ENCODE data around the gene VWA8.

Gene VWA8

DNA sequence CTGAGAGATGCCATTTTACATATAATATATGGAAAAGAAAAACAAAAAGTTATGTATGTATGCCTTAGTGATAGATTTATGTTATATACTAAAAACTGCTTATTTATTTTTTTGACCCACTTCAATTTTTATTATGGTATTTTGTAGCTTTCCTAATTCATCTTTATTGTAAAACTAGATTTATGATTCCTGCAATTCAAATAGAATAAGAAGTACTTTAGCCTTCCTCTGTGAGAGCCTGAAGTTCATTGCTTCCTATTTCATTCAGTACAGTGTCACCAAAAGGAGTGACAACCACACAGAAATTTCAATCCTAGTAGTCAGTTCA lies 345.4 kb downstream of the VWA8 start:
- Histone ChIP-seq H3K4me1 (ENCODE audit: low read depth, poor library complexity, severe bottlenecking) (no peaks in the 10 kb centered on the region), H3K9ac (no peak overlapping the region), H3K36me3 (ENCODE audit: insufficient read depth) (no peaks in the 10 kb centered on the region), H3K27me3 (ENCODE audit: insufficient read depth, low read depth) (no peaks in the 10 kb centered on the region), H2AFZ (ENCODE audit: low read depth) (no peak overlapping the region), H3K27ac (no peak overlapping the region), H3K4me2 (no peak overlapping the region), H3K4me3 (IDR thresholded peaks at IDR 0.05; ENCODE audit: insufficient read depth, low read depth, low read length) (no peak overlapping the region), H3K79me2 (ENCODE audit: insufficient read depth, low read depth) (no peaks in the 10 kb centered on the region), H4K20me1 (ENCODE audit: insufficient read depth) (no peaks in the 10 kb centered on the region)
- TF ChIP-seq, protein P1, sequence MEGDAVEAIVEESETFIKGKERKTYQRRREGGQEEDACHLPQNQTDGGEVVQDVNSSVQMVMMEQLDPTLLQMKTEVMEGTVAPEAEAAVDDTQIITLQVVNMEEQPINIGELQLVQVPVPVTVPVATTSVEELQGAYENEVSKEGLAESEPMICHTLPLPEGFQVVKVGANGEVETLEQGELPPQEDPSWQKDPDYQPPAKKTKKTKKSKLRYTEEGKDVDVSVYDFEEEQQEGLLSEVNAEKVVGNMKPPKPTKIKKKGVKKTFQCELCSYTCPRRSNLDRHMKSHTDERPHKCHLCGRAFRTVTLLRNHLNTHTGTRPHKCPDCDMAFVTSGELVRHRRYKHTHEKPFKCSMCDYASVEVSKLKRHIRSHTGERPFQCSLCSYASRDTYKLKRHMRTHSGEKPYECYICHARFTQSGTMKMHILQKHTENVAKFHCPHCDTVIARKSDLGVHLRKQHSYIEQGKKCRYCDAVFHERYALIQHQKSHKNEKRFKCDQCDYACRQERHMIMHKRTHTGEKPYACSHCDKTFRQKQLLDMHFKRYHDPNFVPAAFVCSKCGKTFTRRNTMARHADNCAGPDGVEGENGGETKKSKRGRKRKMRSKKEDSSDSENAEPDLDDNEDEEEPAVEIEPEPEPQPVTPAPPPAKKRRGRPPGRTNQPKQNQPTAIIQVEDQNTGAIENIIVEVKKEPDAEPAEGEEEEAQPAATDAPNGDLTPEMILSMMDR (conservative IDR thresholded peaks at IDR 0.05; ENCODE audit: low read depth, low read length): no peak

DNA sequence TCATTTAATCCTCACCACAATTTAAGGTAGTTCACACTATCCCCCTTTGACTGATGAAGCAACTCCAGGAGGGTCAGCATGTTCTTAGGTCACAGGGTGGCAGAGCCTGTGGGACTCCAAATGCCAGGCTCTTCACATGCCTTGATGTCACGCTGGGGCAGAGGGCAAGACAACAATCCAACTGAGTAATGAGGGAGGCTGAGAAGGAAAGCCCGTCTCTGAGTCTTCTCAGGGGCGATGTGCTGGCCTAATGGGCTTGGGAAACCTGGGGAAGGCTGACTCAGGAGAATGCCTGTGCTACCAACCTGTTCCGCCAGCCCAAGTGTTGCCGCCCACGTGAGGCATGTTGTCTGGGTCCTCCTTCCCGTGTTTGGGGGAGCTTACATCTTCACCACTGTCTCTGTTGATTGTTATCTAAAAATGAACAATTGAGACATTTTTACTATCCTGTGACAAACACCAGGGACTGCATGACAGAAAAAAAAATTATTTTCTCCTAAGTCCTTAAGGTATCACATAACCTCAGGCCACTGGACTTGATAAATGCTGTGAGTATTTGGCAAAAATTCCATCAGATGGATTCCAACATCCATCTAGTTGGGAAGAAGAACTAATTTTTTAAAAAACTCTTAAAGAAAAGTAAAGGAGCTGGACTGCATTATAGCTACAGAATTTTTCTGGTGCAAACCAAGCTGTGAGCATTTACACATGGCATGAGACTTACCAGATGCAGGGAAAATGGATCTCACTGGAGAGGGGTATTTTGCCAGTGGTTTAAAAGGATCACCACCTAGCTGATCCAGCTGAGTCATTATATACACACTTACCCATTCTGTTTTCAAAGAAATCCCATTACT lies 346.0 kb downstream of the VWA8 start:
- no peaks in the 10 kb centered on the region for H3K4me1 ChIP-seq (ENCODE audit: low read depth, poor library complexity, severe bottlenecking)

DNA sequence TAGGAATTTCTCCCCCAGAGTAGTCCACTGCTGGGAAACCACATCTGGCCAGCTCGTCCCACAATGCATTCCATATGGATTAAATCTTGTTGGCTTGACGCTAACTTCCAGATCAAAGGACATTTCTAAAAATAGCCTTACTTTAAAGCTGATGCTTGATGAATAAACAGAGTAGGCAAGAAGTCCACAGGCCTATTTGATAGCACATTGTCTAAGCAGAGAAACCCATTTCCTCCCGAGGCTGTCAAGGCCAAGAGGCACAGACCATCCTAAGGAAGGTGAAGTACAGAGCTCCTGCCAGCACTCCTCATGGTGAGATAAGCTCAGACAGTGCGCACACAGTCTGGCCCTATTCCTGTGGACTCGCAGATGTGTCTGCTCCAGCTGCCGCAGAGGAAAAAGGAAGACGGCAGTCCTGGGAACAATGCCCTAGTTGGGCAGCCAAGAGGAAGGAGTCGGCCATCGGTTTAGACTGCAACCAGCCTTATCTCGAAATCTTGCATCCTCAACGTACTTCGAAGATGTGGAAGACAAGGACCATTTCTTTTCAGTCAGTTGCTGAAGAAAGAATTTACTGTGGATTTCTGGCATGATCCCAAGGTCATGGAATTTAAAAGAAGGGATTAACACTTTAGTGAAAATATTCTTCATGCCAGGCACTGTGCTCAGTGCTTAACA lies 346.8 kb downstream of the VWA8 start:
- Histone ChIP-seq H3K36me3 (ENCODE audit: insufficient read depth) (no peaks in the 10 kb centered on the region), H3K4me1 (ENCODE audit: low read depth, poor library complexity, severe bottlenecking) (no peaks in the 10 kb centered on the region), H4K20me1 (ENCODE audit: insufficient read depth) (no peaks in the 10 kb centered on the region), H3K4me3 (IDR thresholded peaks at IDR 0.05; ENCODE audit: insufficient read depth, low read depth, low read length) (no peak overlapping the region), H3K4me2 (no peak overlapping the region), H3K27me3 (ENCODE audit: insufficient read depth, low read depth) (no peaks in the 10 kb centered on the region), H3K27ac (no peak overlapping the region), H3K9ac (no peak overlapping the region), H3K79me2 (ENCODE audit: insufficient read depth, low read depth) (no peaks in the 10 kb centered on the region), H2AFZ (ENCODE audit: low read depth) (no peak overlapping the region)
- TF ChIP-seq, protein P1 (conservative IDR thresholded peaks at IDR 0.05; ENCODE audit: low read depth, low read length): no peak

More for the DNA sequence above, 346.0 kb downstream of the VWA8 start:
- H3K4me3 ChIP-seq (IDR thresholded peaks at IDR 0.05; ENCODE audit: insufficient read depth, low read depth, low read length): no peak overlapping the region
- H3K27me3 ChIP-seq (ENCODE audit: insufficient read depth, low read depth): no peaks in the 10 kb centered on the region
- no peak overlapping the region for H2AFZ ChIP-seq (ENCODE audit: low read depth)
- no peaks in the 10 kb centered on the region for H3K79me2 ChIP-seq (ENCODE audit: insufficient read depth, low read depth)
- no peak overlapping the region for H3K4me2 ChIP-seq
- no peak overlapping the region for H3K27ac ChIP-seq
- no peak overlapping the region for H3K9ac ChIP-seq
- TF ChIP-seq, protein P1 (conservative IDR thresholded peaks at IDR 0.05; ENCODE audit: low read depth, low read length): no peak
- no peaks in the 10 kb centered on the region for H3K36me3 ChIP-seq (ENCODE audit: insufficient read depth)
- no peaks in the 10 kb centered on the region for H4K20me1 ChIP-seq (ENCODE audit: insufficient read depth)

DNA sequence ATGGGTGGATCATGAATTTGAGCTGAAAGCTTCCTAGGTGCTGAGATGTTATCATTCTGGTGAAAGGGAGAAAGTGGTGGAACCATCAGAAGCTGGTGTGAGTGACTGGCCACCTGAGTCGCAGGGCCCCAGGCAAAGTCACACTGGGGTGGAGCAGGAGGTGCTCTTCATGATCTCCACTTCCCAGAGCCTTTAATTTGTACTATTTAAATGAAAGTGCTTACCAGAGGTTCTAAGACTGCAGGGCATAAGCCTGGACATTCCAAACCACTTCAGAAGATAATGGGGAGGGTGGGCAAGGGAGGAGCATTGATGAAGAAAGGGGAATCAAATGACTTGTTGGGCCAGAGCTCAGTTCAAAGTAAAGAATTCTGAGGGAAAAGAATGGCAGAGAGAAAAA lies 347.4 kb downstream of the VWA8 start:
- TF ChIP-seq, protein P1 (conservative IDR thresholded peaks at IDR 0.05; ENCODE audit: low read depth, low read length): no peak
- Histone ChIP-seq H3K4me2 (no peak overlapping the region), H3K9ac (no peak overlapping the region), H2AFZ (ENCODE audit: low read depth) (no peak overlapping the region), H3K79me2 (ENCODE audit: insufficient read depth, low read depth) (no peaks in the 10 kb centered on the region), H4K20me1 (ENCODE audit: insufficient read depth) (no peaks in the 10 kb centered on the region), H3K27me3 (ENCODE audit: insufficient read depth, low read depth) (no peaks in the 10 kb centered on the region), H3K4me3 (IDR thresholded peaks at IDR 0.05; ENCODE audit: insufficient read depth, low read depth, low read length) (no peak overlapping the region), H3K36me3 (ENCODE audit: insufficient read depth) (no peaks in the 10 kb centered on the region), H3K27ac (no peak overlapping the region), H3K4me1 (ENCODE audit: low read depth, poor library complexity, severe bottlenecking) (no peaks in the 10 kb centered on the region)

All from KMS-11 (cell line).